Frontal cortex (tissue), 4 donors: Measurements from ENCODE around the gene RIPPLY2. TPM values are rescaled to one million over a fixed set of nuclear protein-coding genes. Genes with fewer than 3 reads are reported as not detected.
"Not testable (repeated sequence)": the region's sequence is repeated elsewhere in the genome, so short reads cannot be mapped to it uniquely, and the experiment has no call there.

Experiments
- DNase-seq, 2 donors: peaks; one replicate each; pipeline ENCODE4 v3.0.0; 2012; ENCODE audit warnings: low spot score in 2 of 2
- FAIRE-seq: peaks from 2 replicates; lab custom pipeline; 2012; peaks lifted over from hg19 to GRCh38; lab: Jason Lieb, UNC
- total RNA-seq: library from RNA; depleted of rRNA; stranded (reverse); fragments of >200 nt; gene quantifications from one replicate; pipeline ENCODE4 v1.2.3, GENCODE V29; 2014
- donor health status: control.
- donor health status: control.
- donor health status: control.

The RIPPLY2 gene
- total RNA-seq, 1 donor from 2014 or later: 21.6 TPM

DNA sequence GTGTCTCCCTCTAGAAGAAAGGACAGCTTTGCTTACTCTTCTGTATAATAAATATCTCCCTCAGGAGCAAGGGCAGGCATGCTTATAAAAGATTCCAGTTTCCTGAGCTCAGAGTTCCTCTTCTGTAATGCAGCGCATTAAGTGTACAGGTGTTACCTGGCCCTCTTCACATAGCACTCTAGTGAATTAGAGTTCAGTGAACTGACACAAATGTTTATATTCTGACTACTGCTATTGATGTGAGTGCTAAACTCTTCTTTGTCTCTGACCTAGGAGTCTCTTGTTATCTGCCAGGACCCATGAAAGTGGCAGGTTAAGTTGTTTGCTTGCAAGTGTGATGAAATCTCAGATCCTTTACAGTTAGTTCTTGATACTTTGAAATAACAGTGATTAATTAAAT is 39.9 kb downstream of the RIPPLY2 start:
- FAIRE-seq (no peak), DNase-seq (no peak)

DNA sequence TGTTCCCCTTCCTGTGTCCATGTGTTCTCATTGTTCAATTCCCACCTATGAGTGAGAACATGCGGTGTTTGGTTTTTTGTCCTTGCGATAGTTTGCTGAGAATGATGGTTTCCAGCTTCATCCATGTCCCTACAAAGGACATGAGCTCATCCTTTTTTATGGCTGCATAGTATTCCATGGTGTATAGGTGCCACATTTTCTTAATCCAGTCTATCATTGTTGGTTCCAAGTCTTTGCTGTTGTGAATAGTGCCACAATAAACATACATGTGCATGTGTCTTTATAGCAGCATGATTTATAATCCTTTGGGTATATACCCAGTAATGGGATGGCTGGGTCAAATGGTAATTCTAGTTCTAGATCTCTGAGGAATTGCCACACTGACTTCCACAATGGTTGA is 43.9 kb downstream of the RIPPLY2 start:
- not testable (repeated sequence) for DNase-seq, FAIRE-seq

DNA sequence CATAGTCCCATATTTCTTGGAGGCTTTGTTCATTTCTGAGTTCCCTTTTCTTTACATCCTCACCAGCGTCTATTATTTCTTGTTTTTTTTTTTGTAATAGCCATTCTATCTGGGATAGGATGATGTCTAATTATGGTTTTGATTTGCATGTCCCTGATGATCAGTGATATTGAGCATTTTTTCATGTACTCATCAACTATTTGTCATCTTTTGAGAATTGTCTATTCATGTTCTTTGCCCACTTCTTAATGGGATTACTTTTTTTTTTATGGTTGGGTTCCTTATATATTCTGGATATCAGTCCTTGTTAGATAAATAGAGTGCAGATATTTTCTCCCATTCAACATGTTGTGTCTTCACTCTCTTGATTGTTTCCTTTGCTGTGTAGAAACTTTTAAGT is 48.5 kb downstream of the RIPPLY2 start:
- FAIRE-seq: no peak

DNA sequence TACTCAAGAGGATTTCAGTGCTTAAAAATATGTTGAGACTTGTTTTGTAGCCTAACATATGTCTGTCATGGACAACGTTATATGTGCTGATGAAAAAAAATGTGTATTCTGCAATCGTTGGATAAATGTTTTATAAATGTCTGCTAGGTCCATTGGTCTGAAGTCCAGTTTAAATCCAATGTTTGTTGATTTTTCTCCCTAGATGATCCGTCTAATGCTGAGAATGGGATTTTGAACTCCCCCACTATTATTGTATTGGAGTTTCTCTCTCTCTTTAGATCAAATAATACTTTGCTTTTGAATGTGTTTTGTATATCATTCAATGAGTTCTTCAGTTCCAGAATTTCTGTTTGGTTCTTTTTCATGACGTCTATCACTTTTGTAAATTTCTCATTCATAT is 51.2 kb downstream of the RIPPLY2 start:
- FAIRE-seq (no peak), DNase-seq (no peak)

More for the DNA sequence above, 48.5 kb downstream of the RIPPLY2 start:
- DNase-seq: no peak

DNA sequence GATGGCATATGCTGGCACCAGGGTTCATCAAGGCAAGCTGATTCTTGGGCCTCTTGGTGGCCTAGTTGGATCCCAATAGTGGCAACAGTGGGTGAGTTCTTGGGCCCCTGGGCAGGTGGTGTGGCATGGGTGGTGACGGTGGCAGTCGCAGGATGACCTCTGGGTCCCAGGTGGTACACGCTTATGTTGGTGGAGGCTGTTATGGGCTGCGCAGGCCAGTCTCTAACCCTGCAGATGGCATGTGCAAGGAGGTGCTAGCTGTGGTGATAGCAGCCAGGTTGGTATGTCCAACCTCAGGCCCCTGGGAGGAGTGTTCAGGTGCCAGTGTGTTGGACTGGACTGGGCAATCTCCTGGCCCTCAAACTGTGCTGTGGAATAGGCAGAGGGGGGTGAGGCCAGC is 52.5 kb downstream of the RIPPLY2 start:
- FAIRE-seq (no peak), DNase-seq (no peak)

Other genes starting within 250 kb of the RIPPLY2 start
- 108 TPM for gene SNAP91, start 144.3 kb upstream of the RIPPLY2 start, total RNA-seq
- gene CYB5R4, start 6.3 kb downstream of the RIPPLY2 start, total RNA-seq: 6.9 TPM
- 7.7 TPM for gene MRAP2, start 180.4 kb downstream of the RIPPLY2 start, total RNA-seq